Ramos (cell line): ENCODE results near the gene DCTN3.

Experiments
- in situ Hi-C: fragments of 300-500 bp; cut with MboI; formaldehyde crosslinking; loops from one replicate; pipeline ENCODE4 v1.14.3; 2022; ENCODE audit warnings: low sequenced_read_pairs; ENCODE audit not compliant: unreplicated experiment

The DCTN3 gene

DNA sequence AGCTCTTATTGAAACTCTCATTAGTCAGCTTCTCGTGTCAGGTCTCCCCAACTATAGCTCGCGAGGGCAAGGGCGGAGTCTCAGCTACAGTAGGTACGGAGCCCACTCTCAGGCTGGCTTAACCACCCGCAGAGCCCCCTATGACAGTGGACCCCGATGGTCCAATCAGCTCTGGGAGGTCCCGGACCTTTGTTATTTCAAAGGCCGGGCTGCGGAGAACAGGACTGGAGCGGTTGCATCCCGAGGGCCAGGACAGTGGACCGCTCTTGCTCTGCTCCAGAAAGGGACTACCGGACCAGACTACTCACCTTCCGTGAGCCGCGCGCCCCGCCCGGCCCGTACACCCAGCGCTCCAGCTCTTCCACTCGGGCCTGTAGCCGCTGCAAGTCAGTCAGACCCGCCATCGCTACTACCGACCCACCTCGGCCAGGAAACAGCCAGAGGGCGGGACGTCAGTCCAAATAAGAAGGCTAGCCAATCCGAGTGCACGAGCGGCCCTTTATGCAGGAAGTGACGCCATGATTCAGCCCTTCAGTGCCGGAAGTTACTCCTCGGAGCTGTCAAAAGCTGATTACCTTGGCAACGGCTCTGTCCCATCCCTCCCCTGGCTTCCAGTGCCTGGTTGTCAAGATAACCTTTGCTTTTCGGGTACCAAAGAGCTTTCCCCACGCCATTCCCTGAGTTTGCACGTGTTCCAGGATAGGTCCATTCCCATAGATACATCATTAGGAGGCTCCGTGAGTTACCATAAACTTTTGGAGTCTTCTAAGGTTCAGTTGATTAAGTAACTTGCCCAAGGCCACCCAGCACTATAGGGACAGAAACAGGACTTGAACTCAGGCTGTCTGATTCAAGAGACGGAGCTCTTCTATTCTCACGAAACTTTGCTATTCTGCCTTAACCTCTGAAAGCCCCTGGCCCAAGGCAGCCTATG lies at the start of gene DCTN3:
TSS of gene DCTN3 (minus strand) at position 435 of the 934 bp plus-strand sequence. CDS start at position 404, 31 bp downstream.
- in situ Hi-C loops = no loop called here

DNA sequence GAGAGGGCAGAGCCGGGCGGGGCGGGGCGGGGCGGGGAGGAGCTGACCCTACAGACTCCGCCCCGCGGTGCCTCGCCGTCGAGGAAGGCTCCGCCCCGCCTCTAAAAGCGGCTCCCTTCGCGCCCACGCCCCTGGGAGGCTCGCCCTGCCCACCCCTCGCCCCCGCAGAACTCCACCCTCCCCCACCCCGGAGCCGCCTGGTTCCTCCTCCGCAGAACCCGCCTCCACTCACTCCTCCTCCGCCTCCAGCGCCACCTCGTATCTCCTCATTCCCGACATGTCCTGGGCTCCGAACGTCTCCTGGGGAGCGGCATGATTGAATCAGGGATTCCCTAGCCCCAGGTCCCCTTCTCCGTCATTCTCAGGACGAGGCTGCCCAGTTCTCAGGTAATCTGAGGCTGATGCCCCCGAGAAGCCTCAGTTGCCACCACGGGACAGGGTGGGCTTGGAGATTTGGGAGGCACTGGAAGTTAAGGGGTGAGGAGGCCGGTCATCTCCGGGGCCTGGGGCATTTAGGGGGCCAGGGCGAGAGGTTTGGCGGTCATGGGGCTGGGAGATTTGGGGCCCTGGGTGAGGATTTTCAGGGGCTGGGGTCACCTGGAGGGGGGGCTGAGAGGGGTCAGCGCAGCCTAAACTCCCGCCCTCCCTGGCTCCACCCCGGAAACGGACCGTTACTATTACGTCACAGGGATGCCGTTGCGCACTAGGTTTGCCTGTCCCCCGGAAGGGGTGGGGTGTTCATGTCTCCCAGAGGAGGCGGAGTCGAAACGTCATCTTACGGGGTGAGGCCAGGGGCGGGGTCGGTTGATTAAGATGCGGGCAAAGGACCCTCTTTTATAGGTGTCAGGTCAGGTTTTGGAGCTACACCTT lies 45.3 kb upstream of the DCTN3 start:
- in situ Hi-C loops = no loop called here

DNA sequence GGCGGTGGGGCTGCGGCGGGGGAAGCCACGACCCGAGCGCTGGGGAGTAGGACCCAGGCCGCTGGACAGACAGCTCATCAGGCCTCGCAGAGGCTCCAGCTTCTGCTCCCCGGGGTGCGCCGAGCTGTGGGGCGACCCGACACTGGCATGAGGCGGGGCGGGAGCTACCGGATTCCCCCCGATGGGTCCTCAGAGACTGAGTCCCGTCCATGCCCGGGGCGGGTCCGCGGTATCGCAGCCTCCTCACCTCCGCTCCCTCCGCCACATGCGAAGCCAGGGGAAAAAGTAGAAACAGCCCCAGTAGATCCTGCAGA lies 44.7 kb upstream of the DCTN3 start:
- in situ Hi-C loops = no loop called here

- in situ Hi-C loops = no loop called here
Observed at GRCh38 chr9:34664281-34665066, 44.2 kb upstream of the DCTN3 start.

DNA sequence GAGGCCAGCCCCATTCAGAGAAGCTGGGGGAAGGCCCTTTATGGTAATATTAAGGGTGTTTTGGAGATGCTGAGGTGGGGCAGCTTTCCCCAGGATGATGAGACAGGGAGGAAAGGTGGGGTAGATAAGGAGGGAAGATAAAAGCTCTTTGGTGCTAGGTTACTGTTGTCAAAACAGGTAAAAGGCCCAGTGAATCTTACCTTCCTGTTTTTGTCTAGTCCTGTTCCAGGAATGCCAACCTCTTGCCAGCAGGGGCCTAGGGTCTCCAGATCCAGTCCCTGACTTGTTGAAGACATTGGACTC lies 43.0 kb upstream of the DCTN3 start:
- in situ Hi-C loops = no loop called here

DNA sequence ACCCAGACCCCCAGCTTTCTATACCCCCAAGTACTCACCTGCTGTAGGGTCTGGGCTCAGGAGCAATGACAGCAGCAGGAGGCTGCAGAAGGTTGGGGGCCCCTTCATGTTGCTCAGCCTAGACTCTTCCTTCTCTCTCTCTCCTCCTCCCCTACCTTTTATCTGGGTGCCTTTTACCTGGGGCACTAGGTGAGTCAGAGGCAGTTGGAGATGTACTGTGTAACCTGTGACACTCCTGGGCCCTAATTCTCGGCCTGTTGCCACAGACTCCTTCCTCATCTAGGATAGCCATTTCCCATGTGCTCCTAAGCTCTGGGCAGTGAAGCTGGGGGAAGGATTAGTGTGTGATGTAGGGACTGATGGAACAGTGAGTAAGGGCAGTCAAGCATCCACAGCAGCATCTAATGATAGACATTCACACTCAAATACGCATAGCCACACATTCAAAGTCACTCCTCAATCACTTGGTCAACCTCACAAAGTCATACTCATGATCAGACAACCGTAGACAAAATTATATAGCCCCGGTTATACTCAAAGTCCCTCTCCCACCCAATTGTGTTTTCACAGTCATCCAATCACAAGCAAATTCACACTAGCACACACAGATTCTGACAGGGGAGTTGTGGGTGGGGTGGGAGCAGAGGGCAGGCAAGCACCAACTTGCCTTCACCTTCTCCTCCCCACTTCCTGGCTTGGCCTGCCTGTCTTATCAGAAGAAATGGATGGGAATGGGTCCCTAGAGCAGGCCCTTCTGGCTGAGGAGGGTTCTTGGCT lies 42.4 kb upstream of the DCTN3 start, which contains the start of gene CCL27:
TSS of gene CCL27 (minus strand) at position 132 of the 777 bp plus-strand sequence. CDS start at position 108, 24 bp downstream.
- in situ Hi-C loops = no loop called here

GRCh38 chr9:34659592-34660253 lies 39.4 kb upstream of the DCTN3 start:
- in situ Hi-C loops = no loop called here

DNA sequence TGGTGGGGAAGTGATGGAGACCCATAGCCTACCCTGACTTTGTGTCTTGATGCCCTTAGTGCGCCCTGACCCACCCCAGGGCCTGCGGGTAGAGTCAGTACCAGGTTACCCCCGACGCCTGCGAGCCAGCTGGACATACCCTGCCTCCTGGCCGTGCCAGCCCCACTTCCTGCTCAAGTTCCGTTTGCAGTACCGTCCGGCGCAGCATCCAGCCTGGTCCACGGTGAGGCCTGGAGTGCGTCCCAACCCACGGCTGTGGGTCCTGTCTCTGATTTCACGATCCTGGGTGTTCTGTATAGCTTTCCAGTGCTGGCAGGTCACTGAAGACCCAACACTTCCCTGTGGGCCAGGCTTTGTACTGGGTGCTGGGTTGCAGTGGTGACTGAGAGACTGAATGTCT lies 38.2 kb upstream of the DCTN3 start:
- in situ Hi-C loops = no loop called here

DNA sequence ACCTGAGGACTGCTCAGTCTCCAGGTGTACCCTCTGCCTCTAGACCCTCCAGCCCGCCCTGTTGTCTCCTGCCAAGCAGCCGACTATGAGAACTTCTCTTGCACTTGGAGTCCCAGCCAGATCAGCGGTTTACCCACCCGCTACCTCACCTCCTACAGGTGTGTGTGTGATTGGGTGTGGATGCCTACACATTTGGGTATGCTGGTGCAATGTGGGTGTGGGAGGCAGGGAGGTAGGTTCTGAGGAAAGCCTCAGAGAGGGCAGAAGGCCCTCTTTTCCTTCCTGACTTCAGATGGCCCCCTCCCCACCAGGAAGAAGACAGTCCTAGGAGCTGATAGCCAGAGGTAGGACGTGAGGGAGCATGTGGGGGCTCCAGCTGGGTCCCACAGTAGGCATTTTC lies 36.7 kb upstream of the DCTN3 start:
- in situ Hi-C loops = no loop called here

GRCh38 chr9:34655394-34655793 lies 35.1 kb upstream of the DCTN3 start:
- in situ Hi-C loops = no loop called here

DNA sequence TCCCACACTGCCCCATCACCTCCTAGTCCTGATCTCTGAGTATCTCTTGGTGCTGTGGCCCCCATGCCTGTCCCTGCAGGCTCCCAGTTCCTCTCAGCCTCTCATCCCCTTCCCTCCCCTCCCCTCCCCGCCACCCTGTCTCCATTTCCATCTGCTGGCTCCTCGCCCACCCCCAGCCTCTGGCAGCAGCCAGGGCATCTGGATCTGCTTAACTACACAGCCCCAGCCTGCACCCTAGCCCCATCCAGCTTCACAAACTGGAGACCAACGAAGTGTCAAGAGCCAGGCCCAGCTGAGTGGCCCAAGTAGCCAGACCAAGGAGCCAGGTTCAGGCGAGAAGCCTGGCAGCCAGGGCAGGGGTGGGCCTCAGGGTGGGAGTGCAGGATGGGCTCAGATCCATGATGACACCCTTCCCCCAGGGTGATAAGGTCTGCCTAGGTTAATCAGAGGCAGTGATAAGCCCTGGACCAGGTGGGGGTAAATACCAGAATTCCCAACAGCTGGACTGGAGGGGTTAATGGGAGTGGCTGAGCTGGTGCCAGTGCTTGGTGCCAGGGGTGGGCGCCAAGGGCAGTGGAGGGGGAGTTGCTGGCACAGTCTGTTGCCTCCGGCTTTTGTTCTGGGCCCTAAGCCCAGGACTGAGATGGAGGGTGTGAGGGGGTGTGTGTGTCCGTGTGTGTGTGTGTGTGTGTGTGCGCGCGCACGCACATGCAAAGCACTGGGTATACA lies 34.2 kb upstream of the DCTN3 start:
- in situ Hi-C loops = no loop called here

DNA sequence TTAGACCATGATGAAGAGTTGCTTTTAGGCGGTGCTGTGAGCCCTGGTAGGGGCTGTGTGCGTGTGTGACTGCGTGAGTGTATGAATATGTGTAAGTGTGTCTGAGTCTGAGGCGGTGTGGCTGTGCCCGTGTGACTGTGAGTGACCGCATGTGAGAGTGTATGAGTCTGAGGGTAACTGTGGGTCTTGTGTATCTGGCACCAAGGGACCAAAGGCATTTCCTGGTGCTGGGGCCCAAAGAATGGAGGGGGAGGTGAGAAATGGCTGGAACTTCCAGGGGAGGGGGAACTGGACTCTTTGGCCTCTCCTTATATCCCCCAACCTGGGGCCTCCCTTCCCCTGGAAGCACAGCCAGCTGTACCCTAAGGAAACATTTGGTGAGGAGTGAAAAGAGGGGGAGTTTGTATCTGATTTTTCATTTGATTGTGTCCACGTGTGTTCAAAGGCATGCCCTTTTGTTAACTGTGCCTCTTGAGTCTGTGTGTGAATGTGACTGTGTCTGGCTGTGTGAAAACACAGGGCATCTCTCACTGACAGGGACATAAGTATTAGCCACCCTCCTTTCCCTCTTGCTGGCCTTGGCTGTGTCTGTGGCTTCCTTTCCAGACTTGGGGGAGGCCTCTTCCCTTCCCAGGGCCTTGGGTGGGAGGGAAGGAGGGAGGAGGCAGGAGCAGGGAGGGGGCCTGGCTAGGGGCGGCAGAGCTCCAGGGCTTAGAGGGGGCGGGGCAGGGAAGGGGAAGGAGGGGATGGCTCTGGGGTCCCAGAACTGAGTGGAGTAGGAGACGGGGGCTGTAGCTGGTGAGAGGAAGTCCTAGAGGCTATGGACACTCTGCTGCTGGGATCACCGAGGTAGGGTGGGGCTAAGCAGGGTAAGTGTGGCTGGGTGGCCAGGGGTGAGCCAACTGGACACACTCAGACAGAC lies 33.1 kb upstream of the DCTN3 start:
- in situ Hi-C loops = no loop called here

DNA sequence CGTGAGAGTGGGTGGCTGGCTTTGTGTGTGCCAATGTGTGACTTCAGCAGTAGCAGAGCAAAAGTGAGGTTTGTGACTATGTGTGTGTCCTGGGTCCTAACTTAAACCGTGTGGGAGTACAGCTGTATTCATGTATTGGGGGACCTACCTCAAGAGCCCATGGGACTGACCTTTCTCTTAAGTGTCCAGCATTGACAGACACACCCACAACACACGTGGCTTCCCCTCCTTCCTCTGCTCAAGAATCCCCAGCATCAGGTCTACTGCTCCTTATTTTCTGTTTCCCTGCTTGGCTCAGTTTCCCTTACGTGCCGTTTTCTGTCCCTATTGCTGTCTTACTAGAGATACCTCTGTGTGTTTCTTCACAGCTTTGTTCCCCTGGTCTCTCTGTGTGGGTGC lies 32.3 kb upstream of the DCTN3 start:
- in situ Hi-C loops = no loop called here

DNA sequence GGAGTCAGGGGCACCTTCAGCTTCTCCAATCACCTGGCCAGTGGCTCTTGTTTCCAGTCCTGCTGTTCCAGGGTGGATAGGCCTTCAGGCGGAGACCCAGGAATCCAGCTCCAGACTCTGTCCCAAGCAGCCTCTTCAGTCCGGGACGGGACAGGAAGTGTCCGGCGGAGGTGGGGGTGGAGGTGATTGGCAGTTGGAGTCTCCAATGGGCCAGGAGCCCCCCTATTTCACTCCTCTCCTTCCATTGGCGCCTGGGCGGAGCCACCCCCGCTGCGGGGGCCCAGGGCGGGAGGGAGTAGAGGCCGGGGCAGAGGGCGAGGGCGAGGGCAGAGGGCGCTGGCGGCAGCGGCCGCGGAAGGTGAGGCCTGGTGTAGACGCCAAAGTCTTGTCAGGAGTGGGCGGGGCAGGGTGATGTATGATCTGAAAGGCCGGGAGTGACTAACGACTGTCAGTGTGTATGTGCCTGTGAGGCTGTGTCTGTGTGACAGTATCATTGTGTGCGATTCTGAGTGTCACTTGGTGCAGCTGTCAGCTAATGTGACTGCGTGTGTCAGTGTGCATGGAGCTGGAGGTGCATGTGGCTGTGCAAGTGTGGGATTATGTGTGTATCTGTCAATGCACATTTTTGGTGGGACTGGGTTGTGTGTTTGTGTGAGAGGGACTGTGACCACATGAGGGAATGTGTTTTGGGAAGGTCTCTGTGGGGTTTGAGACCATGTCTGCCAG lies 31.7 kb upstream of the DCTN3 start, which contains the start of gene IL11RA:
TSS of gene IL11RA (plus strand) at position 310 of the 726 bp plus-strand sequence. CDS start 3,033 bp downstream, outside the sequence.
- in situ Hi-C loops = no loop called here

DNA sequence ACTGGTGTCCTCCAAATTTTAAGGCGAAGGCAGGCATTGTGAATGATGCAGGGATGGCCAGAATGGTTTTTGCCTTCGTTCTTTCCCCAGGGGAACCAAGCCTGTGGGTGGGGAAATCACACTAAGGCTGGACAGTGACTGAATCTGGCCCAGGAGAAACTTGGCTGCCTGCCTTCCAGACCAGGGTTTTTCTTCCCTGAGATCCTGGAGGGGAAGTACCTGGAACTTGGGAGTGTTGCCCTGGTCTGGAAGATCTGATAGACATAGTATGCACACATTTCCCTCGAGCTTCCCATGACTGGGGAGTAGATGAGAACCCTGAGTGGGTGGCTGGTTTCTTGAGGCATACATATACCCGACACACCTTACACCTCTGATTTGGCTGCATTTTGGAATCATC lies 31.0 kb upstream of the DCTN3 start:
- in situ Hi-C loops = no loop called here

DNA sequence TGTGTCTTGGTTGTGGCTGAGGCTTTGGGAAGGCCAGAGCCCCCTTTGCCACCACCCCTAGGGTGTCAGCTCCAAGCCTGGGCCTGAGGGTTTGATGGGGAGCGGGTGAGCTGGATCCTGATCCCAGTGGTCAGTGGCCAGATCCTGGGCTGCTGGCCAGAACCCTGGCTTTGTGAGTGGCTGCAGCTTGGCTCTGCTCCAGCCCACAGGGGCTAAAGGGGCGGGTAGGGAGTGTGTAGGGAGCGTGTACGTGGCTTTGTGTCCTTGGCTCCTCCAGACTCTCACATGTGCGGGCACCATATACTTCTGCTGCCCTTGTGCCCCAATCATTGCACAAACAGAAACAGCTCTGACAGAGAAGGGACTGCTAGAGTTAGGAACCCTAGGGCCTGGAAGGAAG lies 30.5 kb upstream of the DCTN3 start:
- in situ Hi-C loops = no loop called here

- in situ Hi-C loops = no loop called here
Observed at GRCh38 chr9:34648673-34649072, 28.4 kb upstream of the DCTN3 start.
